Measurements from ENCODE around the gene MT1E.
A peak's percentile ranks its signal among the peaks of the same experiment; 100 is the strongest.
"Not testable (repeated sequence)": the region's sequence is repeated elsewhere in the genome, so short reads cannot be mapped to it uniquely, and the experiment has no call there.

MT1E gene

GRCh38 chr16:56674570-56674969, 49.0 kb downstream of the MT1E start:
- not testable (repeated sequence) for DNase-seq

- peak; percentile 68 for DNase-seq
Observed at GRCh38 chr16:56675685-56676210, 50.2 kb downstream of the MT1E start.
